B cell (primary cell): ENCODE data around the gene DGKZ. TPM values are rescaled to one million over a fixed set of nuclear protein-coding genes. Genes with fewer than 3 reads are reported as not detected.
A peak's percentile ranks its signal among the peaks of the same experiment; 100 is the strongest.
"Not testable (repeated sequence)": the region's sequence is repeated elsewhere in the genome, so short reads cannot be mapped to it uniquely, and the experiment has no call there.

ENCODE experiments used
- ATAC-seq: fragments of 200-7000 bp; cut with Tn5 transposase; one replicate; pipeline ENCODE4 v1.10.0; 2021; ENCODE audit warnings: low read depth, mild to moderate bottlenecking, moderate number of reproducible peaks, moderate library complexity
- CTCF ChIA-PET: fragments of 350-600 bp; sonication (Branson Sonifier 250); formaldehyde crosslinking; loops from one replicate; lab custom pipeline; 2021; ENCODE audit warnings: antibody characterized with exemption, inconsistent platforms; lab: Charles Lee
- POLR2A ChIA-PET: fragments of 350-600 bp; sonication (Branson Sonifier 250); formaldehyde crosslinking; loops from one replicate; lab custom pipeline; 2021; ENCODE audit warnings: antibody characterized with exemption; lab: Charles Lee
- DNase-seq: peaks from one replicate; pipeline ENCODE4 v3.0.0; 2013
- H2AFZ ChIP-seq: 2 replicates; pipeline ENCODE4 v1.6.1; 2012; ENCODE audit warnings: mild to moderate bottlenecking, low read depth, low read length; ENCODE audit not compliant: insufficient read depth, poor library complexity, severe bottlenecking
- H3K27ac ChIP-seq, 2 donors: 1 replicate in 1 of 2; 2 replicates in 1 of 2; pipeline ENCODE4 v1.5.1; 2012 to 2013; ENCODE audit warnings: low read length in 2 of 2, mild to moderate bottlenecking in 2 of 2, moderate library complexity in 1 of 2
- H3K27me3 ChIP-seq, 4 experiments: fragments of 200-600 bp in 1 of 4; sonication (generic) in 1 of 4; replicated peaks in 1 of 4; 1 replicate in 2 of 4; 2 replicates in 2 of 4; pipeline versions ENCODE4 v1.6.1 to v1.7.0; 2013 to 2016; ENCODE audit warnings: low read length in 3 of 4, mild to moderate bottlenecking in 2 of 4, mixed read lengths in 1 of 4, moderate library complexity in 1 of 4; ENCODE audit not compliant: insufficient read depth in 4 of 4, control insufficient read depth in 3 of 4; ENCODE audit errors: control extremely low read depth in 1 of 4
- H3K36me3 ChIP-seq, 2 experiments: replicated peaks in 1 of 2; 1 replicate in 1 of 2; 2 replicates in 1 of 2; pipeline versions ENCODE4 v1.6.1 to v1.7.1; 2013; ENCODE audit warnings: low read length in 1 of 2; ENCODE audit not compliant: insufficient read depth in 2 of 2, control insufficient read depth in 1 of 2; ENCODE audit errors: control extremely low read depth in 1 of 2, extremely low read depth in 1 of 2
- H3K4me1 ChIP-seq, 2 donors: fragments of 200-600 bp in 1 of 2; sonication (generic) in 1 of 2; 1 replicate in 1 of 2; 2 replicates in 1 of 2; pipeline versions ENCODE4 v1.5.1 to v1.6.1; 2013 to 2017; ENCODE audit warnings: low read length in 2 of 2; ENCODE audit not compliant: control insufficient read depth in 2 of 2, insufficient read depth in 2 of 2
- H3K4me2 ChIP-seq: replicated peaks from 2 replicates; pipeline ENCODE3; 2012; ENCODE audit warnings: mild to moderate bottlenecking, low read depth, low read length; ENCODE audit not compliant: poor library complexity, severe bottlenecking
- H3K4me3 ChIP-seq, 5 experiments: fragments of 200-600 bp in 1 of 5; sonication (generic) in 1 of 5; 1 replicate in 3 of 5; 2 replicates in 2 of 5; pipeline versions ENCODE4 v1.5.1 to v1.7.0; 2011 to 2016; ENCODE audit warnings: low read length in 4 of 5, mild to moderate bottlenecking in 4 of 5, low read depth in 2 of 5, control low read depth in 1 of 5, moderate library complexity in 1 of 5; ENCODE audit not compliant: insufficient read depth in 1 of 5; ENCODE audit errors: control extremely low read depth in 1 of 5, extremely low read depth in 1 of 5
- H3K79me2 ChIP-seq: fragments of 200-600 bp; sonication (generic); one replicate; pipeline ENCODE4 v1.6.0; 2016; ENCODE audit warnings: low read length; ENCODE audit not compliant: control insufficient read depth, insufficient read depth
- H3K9ac ChIP-seq: fragments of 200-600 bp; sonication (generic); 2 replicates; pipeline ENCODE4 v1.6.1; 2017; ENCODE audit warnings: mild to moderate bottlenecking, low read length, moderate library complexity
- H3K9me3 ChIP-seq, 3 donors: one replicate each; pipeline versions ENCODE4 v1.6.1 to v1.7.1; 2013; ENCODE audit warnings: low read length in 2 of 3; ENCODE audit not compliant: control insufficient read depth in 2 of 3, insufficient read depth in 1 of 3; ENCODE audit errors: control extremely low read depth in 1 of 3
- H4K20me1 ChIP-seq: 2 replicates; pipeline ENCODE4 v1.6.0; 2012; ENCODE audit warnings: mild to moderate bottlenecking, low read length; ENCODE audit not compliant: insufficient read depth, control insufficient read depth, poor library complexity, severe bottlenecking
- H3K27ac Mint-ChIP-seq: one replicate; pipeline ENCODE4 v1.8.0; 2021; ENCODE audit warnings: mixed read lengths
- H3K27me3 Mint-ChIP-seq: one replicate; pipeline ENCODE4 v1.8.0; 2021; ENCODE audit warnings: mixed read lengths
- H3K4me1 Mint-ChIP-seq: one replicate; pipeline ENCODE4 v1.8.0; 2021; ENCODE audit warnings: mixed read lengths
- H3K4me3 Mint-ChIP-seq: one replicate; pipeline ENCODE4 v1.8.0; 2021; ENCODE audit warnings: mixed read lengths
- H3K9me3 Mint-ChIP-seq: one replicate; pipeline ENCODE4 v1.8.0; 2022; ENCODE audit warnings: mixed read lengths; ENCODE audit not compliant: insufficient read depth
- EZH2 ChIP-seq: IDR thresholded peaks from 2 replicates; pipeline ENCODE4 v1.6.1; 2012; ENCODE audit warnings: borderline replicate concordance, low read depth, mild to moderate bottlenecking, moderate library complexity, low read length; ENCODE audit not compliant: insufficient read depth, poor library complexity, severe bottlenecking
- WGBS: methylation state at CpG from one replicate; pipeline ENCODE4 v1.1.5; 2013; ENCODE audit warnings: missing lambda C conversion rate; ENCODE audit not compliant: insufficient coverage; 5-methylcytosine and 5-hydroxymethylcytosine counted together
- intact Hi-C: fragments of 100-400 bp; cut with micrococcal nuclease; formaldehyde crosslinking; loops from one replicate; pipeline ENCODE4 v1.10.0; 2022
- polyA plus RNA-seq: library from polyadenylated mRNA; depleted of rRNA; stranded (reverse); fragments of >200 nt; gene quantifications from 2 replicates; pipeline ENCODE4 v1.2.3, GENCODE V29; 2012
- total RNA-seq, 2 donors: library from RNA; stranded (reverse); fragments of 120-200 nt in 1 of 2; gene quantifications; 1 replicate in 1 of 2; 2 replicates in 1 of 2; pipeline versions ENCODE4 v1.2.3 to v1.2.4, GENCODE V29; 2013 to 2022
- TF ChIP-seq, protein P1 (sequence below): fragments of 200-600 bp; IDR thresholded peaks from one replicate; pipeline ENCODE4 v1.8.0; 2022; ENCODE audit warnings: antibody characterized with exemption, mild to moderate bottlenecking

The DGKZ gene
- total and polyA plus RNA-seq, 2 donors (not counting 1 experiment from before 2014, with no cell fraction given): 56.6 to 79.5 TPM

DNA sequence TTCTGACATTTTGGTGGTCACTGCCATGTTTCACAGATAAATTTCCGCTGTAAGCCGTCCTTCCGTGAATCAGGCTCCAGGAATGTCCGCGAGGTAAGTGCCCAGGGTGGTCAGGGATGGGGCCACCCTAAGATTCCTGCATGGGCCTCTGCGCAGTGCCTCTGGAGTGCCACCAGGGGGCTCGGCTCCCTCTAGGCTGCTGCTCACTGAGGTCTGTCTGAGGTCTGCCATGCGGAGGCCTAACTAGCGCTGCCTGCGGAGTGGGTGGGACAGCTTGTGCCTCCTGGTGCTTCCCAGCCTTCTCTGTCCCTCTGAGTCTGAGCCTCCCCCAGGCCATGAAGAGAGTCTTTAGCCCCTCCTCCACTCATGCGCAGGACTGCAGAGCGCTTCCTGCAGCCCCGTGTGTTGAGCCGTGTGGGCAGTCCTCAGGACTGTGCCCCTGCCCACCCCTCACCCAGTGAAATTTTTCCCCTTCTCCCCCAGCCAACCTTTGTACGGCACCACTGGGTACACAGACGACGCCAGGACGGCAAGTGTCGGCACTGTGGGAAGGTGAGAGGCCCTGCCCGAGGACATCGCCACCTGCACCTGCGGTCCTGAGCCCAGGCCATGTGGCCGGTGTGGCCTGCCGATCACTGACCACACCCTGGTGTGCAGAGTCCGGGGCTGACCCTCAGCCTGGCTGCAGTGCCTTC, 22.3 kb downstream of the DGKZ start:
- Histone ChIP-seq H3K4me2 (no peak overlapping the region), H3K9ac (no peak overlapping the region), H3K27ac (no peak overlapping the region), H2AFZ (no peak overlapping the region), H3K9me3 (no peaks in the 10 kb centered on the region), H3K4me1 (peaks cover 0 to 4% of the 10 kb centered on the region in 2 donors), H3K79me2 (peaks cover 13% of the 10 kb centered on the region), H3K27me3 (no peaks in the 10 kb centered on the region), H3K36me3 (peaks cover 0 to 20% of the 10 kb centered on the region in 2 experiments), H4K20me1 (peaks cover 48% of the 10 kb centered on the region), H3K4me3 (no peak overlapping the region)
- Mint-ChIP-seq H3K4me3 (no peak overlapping the region), H3K4me1 (peaks cover 8% of the 10 kb centered on the region), H3K27me3 (no peaks in the 10 kb centered on the region), H3K9me3 (no peaks in the 10 kb centered on the region), H3K27ac (no peak overlapping the region)
- intact Hi-C loops: loop anchor here (1.0 kb wide), 1 partner anchor 168 kb away; no protein-coding TSS in a partner anchor
- ChIA-PET CTCF (interaction anchor here (1.1 to 3.5 kb wide), 4 partner anchors 9 to 22 kb away, joined by 3 to 18 read pairs (median 9); partner anchors contain the start of gene DGKZ), POLR2A (no interaction called here)
- DNase-seq (peak; percentile 62), ATAC-seq (peak; percentile 79)
- TF ChIP-seq EZH2: no peak
- TF ChIP-seq, protein P1, sequence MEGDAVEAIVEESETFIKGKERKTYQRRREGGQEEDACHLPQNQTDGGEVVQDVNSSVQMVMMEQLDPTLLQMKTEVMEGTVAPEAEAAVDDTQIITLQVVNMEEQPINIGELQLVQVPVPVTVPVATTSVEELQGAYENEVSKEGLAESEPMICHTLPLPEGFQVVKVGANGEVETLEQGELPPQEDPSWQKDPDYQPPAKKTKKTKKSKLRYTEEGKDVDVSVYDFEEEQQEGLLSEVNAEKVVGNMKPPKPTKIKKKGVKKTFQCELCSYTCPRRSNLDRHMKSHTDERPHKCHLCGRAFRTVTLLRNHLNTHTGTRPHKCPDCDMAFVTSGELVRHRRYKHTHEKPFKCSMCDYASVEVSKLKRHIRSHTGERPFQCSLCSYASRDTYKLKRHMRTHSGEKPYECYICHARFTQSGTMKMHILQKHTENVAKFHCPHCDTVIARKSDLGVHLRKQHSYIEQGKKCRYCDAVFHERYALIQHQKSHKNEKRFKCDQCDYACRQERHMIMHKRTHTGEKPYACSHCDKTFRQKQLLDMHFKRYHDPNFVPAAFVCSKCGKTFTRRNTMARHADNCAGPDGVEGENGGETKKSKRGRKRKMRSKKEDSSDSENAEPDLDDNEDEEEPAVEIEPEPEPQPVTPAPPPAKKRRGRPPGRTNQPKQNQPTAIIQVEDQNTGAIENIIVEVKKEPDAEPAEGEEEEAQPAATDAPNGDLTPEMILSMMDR: peak; percentile 74
- 85% methylated on average over 25 of the region's 25 CpGs for WGBS

DNA sequence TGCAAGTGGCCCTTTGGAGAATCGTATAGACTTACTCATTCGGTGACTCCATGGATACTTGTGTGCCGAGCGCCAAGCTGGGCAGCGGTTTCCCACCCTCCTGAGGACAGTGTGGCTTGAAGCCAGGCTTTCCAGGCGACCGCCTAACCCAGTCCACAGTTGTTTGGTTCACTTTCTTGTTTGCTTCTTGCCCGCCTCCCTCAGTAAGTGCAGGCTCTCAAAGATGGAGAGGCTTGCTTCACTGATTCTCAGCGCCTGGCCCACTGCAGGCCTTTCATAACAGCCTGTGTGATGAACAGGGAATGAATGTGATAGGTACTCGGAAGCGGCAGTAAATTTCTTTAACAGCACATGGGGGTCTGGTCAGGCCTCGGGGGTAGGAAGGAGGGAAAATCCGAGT, 23.0 kb downstream of the DGKZ start:
- Mint-ChIP-seq H3K9me3 (no peaks in the 10 kb centered on the region), H3K27me3 (no peaks in the 10 kb centered on the region), H3K4me1 (peaks cover 8% of the 10 kb centered on the region), H3K27ac (no peak overlapping the region), H3K4me3 (no peak overlapping the region)
- no peak overlapping the region for H3K9ac ChIP-seq
- no peak overlapping the region for H3K4me3 ChIP-seq
- H3K9me3 ChIP-seq: no peaks in the 10 kb centered on the region
- DNase-seq: no peak
- no peak overlapping the region for H3K4me2 ChIP-seq
- peaks cover 42% of the 10 kb centered on the region for H4K20me1 ChIP-seq
- no peaks in the 10 kb centered on the region for H3K27me3 ChIP-seq
- peaks cover 9% of the 10 kb centered on the region for H3K79me2 ChIP-seq
- H2AFZ ChIP-seq: no peak overlapping the region
- ChIA-PET CTCF (interaction anchor here (1.1 kb wide), 1 partner anchor 14 kb away, joined by 3 read pairs; no protein-coding TSS in a partner anchor), POLR2A (no interaction called here)
- H3K36me3 ChIP-seq: peaks cover 0 to 25% of the 10 kb centered on the region in 2 experiments
- WGBS: 93% methylated on average over 11 of the region's 13 CpGs
- intact Hi-C loops: no loop called here
- no peak for TF ChIP-seq EZH2
- TF ChIP-seq, protein P1: no peak
- no peak for ATAC-seq
- H3K27ac ChIP-seq: no peak overlapping the region
- H3K4me1 ChIP-seq: peaks cover 0 to 4% of the 10 kb centered on the region in 2 donors

DNA sequence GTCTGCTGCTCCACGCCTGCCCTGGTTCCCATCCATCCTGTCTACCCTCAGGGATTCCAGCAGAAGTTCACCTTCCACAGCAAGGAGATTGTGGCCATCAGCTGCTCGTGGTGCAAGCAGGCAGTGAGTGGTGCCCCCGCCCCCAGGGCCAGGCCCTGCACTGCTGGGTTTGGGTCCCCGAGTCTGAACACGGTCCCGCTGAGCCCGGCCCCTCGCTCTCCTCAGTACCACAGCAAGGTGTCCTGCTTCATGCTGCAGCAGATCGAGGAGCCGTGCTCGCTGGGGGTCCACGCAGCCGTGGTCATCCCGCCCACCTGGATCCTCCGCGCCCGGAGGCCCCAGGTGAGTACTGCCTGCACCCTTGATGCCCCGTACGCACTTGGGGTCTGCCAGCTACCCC, 24.0 kb downstream of the DGKZ start:
- H3K9ac ChIP-seq, DNase-seq, intact Hi-C loops, H3K27me3 Mint-ChIP-seq, H2AFZ ChIP-seq, H3K4me1 Mint-ChIP-seq, H3K27ac Mint-ChIP-seq, H3K4me3 Mint-ChIP-seq, POLR2A ChIA-PET, H3K27me3 ChIP-seq, H3K27ac ChIP-seq, H3K4me3 ChIP-seq, H3K9me3 ChIP-seq, ATAC-seq, H3K79me2 ChIP-seq, H3K4me2 ChIP-seq, CTCF ChIA-PET, H3K9me3 Mint-ChIP-seq, H3K4me1 ChIP-seq: not testable (repeated sequence)
- peaks cover 0 to 31% of the 10 kb centered on the region in 2 experiments for H3K36me3 ChIP-seq
- WGBS: 99% methylated on average over 18 of the region's 19 CpGs
- H4K20me1 ChIP-seq: peaks cover 32% of the 10 kb centered on the region
